Hindlimb muscle (tissue), 1 donor: Measurements from ENCODE around the gene TBKBP1. TPM values are rescaled to one million over a fixed set of nuclear protein-coding genes. Genes with fewer than 3 reads are reported as not detected.
"Not testable (repeated sequence)": the region's sequence is repeated elsewhere in the genome, so short reads cannot be mapped to it uniquely, and the experiment has no call there.

Source experiments
- DNase-seq: peaks from one replicate; pipeline ENCODE4 v3.0.0-alpha.2; 2013
- polyA plus RNA-seq: library from polyadenylated mRNA; unstranded; fragments of 120-200 nt; gene quantifications from one replicate; pipeline ENCODE4 v1.2.1, GENCODE V29; 2013; ENCODE audit not compliant: insufficient read length

Gene TBKBP1
- polyA plus RNA-seq, 1 donor = 38.6 TPM

DNA sequence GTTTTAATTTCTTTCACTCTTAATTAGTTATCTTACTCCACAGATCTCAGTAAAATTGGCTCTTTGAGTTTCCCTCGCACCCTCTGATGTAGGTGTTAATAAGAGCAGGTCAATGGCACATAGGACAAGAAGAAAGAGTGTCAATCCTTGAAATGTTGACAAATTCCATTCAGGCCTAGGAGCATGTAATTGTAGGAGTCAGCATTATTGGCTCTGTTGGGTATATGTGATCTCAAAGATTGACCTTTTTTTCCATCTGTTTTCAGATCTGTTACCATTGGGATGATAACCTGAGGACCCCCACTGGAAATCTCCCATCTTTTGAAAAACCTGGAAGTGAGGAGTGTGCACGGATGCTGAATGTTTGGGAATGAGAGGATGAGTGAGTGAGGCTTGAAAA, 11.8 kb upstream of the TBKBP1 start:
- no peak for DNase-seq

GRCh38 chr17:47682727-47683126, 11.2 kb upstream of the TBKBP1 start:
- not testable (repeated sequence) for DNase-seq

DNA sequence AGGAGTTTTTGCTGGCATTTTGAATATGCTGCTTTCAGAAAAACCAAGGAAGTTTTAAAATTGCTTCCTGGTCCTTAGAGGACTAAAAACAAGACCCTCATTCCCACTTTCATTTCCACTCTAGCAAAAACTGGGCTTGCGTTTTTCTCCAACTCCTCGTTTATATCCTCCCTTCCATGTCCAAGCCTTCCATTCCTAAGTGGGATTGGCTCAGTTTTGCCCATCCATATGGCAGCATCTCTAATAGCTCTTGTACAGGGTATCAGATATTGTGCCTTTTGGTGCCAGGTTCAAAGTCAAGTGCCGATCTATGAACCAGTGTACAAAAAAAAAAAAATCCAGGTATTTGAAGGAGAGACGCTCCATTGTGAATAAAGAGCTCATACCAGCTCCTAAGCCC, 9.9 kb upstream of the TBKBP1 start:
- DNase-seq = no peak

- DNase-seq = no peak
Observed at GRCh38 chr17:47684535-47685193, 9.3 kb upstream of the TBKBP1 start.

DNA sequence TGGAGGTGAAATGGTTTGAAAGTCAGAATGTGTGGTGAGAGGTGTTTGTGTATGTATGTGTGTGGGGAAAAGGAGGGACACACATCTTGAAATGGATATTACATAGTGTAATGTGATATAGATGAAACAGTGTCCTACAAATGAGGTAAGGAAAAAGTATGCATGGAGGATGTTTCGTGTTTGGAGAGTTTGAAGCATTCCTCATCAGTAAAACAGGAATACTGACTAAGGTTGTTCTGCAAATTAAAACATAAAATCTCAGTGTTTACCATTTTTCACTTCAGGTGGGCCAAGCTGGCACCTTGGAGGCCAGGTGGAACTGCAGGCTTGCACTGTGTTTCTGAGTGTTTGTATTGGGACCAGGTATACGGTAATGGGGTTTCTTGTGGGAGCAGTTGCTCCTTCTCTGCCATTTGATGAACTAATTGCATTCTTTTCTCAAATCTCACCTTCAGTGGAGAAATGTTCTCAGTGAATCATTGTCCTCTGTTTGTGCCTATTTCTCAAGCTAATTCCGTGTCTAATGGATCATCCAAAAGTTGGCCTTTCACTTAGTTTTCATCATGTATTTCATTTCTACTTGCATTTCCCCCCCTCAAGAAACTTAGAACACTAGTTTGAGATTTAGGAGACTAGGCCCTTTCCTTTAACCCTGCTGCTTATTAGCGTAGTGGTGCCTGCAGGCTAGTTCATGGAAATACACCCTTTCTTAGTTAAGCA, 8.2 kb upstream of the TBKBP1 start:
- DNase-seq = no peak

GRCh38 chr17:47686276-47686635, 7.7 kb upstream of the TBKBP1 start:
- DNase-seq = no peak

GRCh38 chr17:47686664-47687327, 7.2 kb upstream of the TBKBP1 start:
- no peak for DNase-seq

DNA sequence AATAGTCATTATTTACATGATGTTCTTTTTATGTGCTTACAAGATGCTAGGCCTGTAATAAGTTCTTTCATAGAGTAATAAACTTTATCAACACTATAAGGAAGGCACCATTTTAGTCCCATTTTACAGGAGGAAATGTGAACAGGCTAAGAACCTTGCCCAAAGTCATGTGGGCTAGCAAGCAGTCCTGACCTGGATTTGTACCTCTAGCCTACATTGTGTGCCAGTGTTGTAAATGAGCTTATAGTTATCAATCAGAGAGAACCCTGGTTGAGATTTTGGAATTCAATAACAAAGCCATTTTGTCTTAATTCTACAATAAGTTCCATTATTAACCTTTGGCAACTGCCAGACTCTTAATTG, 6.7 kb upstream of the TBKBP1 start:
- no peak for DNase-seq

DNA sequence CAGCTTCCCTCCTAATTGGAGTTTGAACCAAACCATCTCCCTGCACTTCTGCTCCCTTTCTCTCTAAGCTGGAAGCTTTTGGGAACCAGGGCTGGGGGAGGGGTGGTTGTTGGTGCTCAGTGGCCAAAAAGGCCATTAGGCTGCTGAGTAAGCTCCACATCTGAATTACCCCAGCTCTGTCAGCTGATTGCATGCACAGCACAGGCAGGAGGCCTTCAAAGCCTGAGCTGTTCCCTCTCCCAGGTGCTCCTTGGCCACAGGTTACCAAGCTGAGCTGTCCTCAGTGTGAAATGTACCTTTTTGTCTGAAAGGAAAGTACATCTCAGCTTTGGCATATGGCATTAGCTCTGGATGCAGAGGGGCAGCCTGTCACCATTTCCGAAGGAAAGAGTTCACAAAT, 6.2 kb upstream of the TBKBP1 start:
- no peak for DNase-seq

- no peak for DNase-seq
Observed at GRCh38 chr17:47690121-47690520, 3.8 kb upstream of the TBKBP1 start.

- DNase-seq = no peak
Observed at GRCh38 chr17:47692137-47692894, 1.6 kb upstream of the TBKBP1 start.

DNA sequence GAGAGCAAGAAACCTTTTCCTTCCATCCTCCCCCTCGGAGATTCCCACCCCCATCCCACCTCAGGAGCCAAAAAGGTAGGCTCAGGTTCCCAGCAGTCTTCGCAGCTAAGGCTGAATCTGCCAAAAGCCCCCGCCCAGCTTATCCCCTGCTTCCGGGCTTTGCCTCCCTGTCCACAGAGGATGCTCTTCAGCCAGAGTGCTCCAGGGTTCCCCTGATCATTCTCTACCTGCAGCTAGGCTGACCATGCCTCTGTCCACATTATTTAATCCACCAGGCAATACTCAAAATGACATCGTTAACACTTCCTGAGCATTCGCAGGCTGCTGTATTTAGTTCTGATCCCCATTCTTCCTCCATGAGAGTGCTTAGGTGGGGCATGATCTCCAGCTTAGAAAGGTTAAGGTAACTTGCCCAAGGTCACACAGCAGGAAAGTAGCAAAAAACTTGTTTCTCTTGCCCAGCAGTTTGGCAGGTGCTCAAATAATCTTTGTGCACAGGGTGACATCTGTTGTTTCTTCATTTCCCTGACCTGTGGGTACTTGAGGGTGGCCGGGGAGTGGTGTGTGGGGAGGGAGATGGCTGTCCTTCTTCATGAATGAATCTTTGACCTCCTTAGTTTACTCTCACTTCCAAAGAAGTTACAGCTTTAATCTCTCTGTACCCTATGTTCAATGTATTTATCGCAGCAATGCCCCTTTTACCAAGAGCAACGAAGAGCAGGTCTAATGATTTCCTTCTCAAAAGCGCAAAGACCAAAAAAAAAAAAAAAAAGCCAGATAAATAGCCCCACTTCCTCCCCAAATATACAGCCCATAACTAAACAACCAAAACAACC, 848 bp upstream of the TBKBP1 start:
- no peak for DNase-seq

- DNase-seq = peak; percentile 58
Observed at GRCh38 chr17:47694581-47695428, 844 bp downstream of the TBKBP1 start.

- peak; percentile 40 for DNase-seq
Observed at GRCh38 chr17:47695429-47696376, 1.7 kb downstream of the TBKBP1 start.

GRCh38 chr17:47696717-47697642, 3.0 kb downstream of the TBKBP1 start:
- no peak for DNase-seq

DNA sequence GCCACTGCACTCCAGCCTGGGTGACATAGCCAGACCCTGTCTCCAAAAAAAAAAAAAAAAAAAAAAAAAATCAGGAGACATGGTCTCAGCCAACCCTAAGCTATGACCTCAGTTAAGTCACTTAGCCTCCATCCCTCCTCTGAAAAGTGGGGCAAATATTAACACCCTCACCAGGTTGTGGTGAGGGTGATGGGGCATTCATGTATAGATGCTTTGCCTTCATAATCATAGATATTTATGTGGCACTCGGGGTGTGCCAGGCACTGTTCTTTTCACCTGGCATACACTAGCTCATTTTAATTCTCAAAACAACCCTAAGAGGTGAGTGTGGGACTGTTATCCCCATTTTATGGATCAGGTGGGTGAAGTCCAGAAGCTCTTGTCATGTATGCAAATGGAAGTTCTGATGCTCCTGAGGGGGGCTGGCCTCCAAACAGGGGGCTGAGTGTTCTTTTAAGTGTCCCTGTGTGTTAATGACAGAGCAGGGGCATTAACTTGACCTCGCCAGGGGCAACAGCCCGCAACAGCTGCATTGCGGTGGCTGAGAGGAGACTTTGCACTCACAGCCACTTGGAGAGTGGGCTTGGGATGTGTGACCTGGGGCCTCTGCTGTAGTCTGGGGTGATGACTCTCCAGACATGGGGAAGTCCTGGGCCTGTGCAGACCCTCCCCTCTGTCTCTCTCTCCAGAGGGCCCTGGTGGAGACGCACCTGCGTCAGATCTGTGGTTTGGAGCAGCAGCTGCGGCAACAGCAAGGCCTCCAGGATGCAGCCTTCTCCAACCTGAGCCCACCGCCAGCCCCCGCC, 4.1 kb downstream of the TBKBP1 start:
- no peak for DNase-seq

GRCh38 chr17:47698749-47699535, 5.0 kb downstream of the TBKBP1 start:
- DNase-seq = peak; percentile 20
